ENCODE measurements around the gene PRODH2. TPM values are rescaled to one million over a fixed set of nuclear protein-coding genes. Genes with fewer than 3 reads are reported as not detected.

Gene PRODH2
- total and polyA plus RNA-seq, 10 of the 15 experiments (the other 5 are each of a cell fraction or from before 2014, with no cell fraction given) = 0.07 TPM; not detected in 9

GRCh38 chr19:35805526-35806102 is 7.0 kb downstream of the PRODH2 start:
- Histone ChIP-seq H3K9ac (ENCODE audit: control insufficient read depth, insufficient read depth, low read length) (no peak overlapping the region), H3K79me2 (ENCODE audit: control insufficient read depth, insufficient read depth, low read length) (no peaks in the 10 kb centered on the region), H2AFZ (ENCODE audit: control insufficient read depth, low read depth, low read length) (no peak overlapping the region), H3K9me3 (replicated peaks; ENCODE audit: control insufficient read depth, insufficient read depth, low read length) (no peaks in the 10 kb centered on the region), H3K27me3 (replicated peaks in 1 of 2; ENCODE audit: control insufficient read depth in 2 of 2, insufficient read depth in 2 of 2, low read length in 1 of 2) (no peaks in the 10 kb centered on the region; a peak in 1 of 4 replicates), H3K4me2 (ENCODE audit: control insufficient read depth, insufficient read depth) (no peak overlapping the region), H3K36me3 (ENCODE audit: control insufficient read depth in 2 of 2, insufficient read depth in 2 of 2, low read length in 1 of 2) (no peaks in the 10 kb centered on the region), H3K27ac (ENCODE audit: control insufficient read depth, insufficient read depth) (no peak overlapping the region), H4K20me1 (ENCODE audit: control insufficient read depth, insufficient read depth) (no peaks in the 10 kb centered on the region), H3K4me1 (ENCODE audit: control insufficient read depth, insufficient read depth, low read length) (no peaks in the 10 kb centered on the region), H3K4me3 (no peak overlapping the region)
- CTCF ChIA-PET = no interaction called here
- FAIRE-seq = no peak
- RAD21 ChIA-PET (ENCODE audit: unreplicated experiment) = no interaction called here
- SMC1A ChIA-PET (ENCODE audit: uncharacterized antibody, unreplicated experiment) = no interaction called here
- no peak for ATAC-seq
- in situ Hi-C loops (cut with MboI) = no loop called here
- POLR2A ChIA-PET = no interaction called here
- BruUV-seq (replicated peaks) = no TSS peak
- DNase-seq (ENCODE audit: low read depth, low spot score) = no peak
- intact Hi-C loops (cut with micrococcal nuclease; ENCODE audit: unreplicated experiment) = no loop called here
- WGBS (ENCODE audit: insufficient coverage, insufficient replicate concordance, low lambda C conversion rate, missing lambda C conversion rate) = 45% methylated on average over 5 of the region's 5 CpGs
- TF ChIP-seq MTA2 (IDR thresholded peaks at IDR 0.05; ENCODE audit: low read depth) (no peak), CEBPB (IDR thresholded peaks at IDR 0.05; ENCODE audit: borderline replicate concordance in 1 of 2, low read depth in 2 of 2, low read length in 2 of 2) (no peak), IRF4 (IDR thresholded peaks at IDR 0.05; ENCODE audit: low read depth, low read length) (no peak), NFYB (IDR thresholded peaks at IDR 0.05; ENCODE audit: insufficient read depth, low read depth, low read length) (no peak), BMI1 (IDR thresholded peaks at IDR 0.05; ENCODE audit: borderline replicate concordance) (no peak), PBX3 (IDR thresholded peaks at IDR 0.05; ENCODE audit: insufficient replicate concordance, low read depth, low read length) (no peak), MEF2B (IDR thresholded peaks at IDR 0.05; ENCODE audit: partially characterized antibody, poor library complexity, severe bottlenecking) (no peak), POLR2AphosphoS2 (IDR thresholded peaks at IDR 0.05; ENCODE audit: low read depth, low read length) (no peak), PAX5 (IDR thresholded peaks at IDR 0.05; ENCODE audit: borderline replicate concordance, low read depth, low read length) (no peak), CREB1 (IDR thresholded peaks at IDR 0.05; ENCODE audit: low read depth) (no peak), MLLT1 (IDR thresholded peaks at IDR 0.05) (no peak), EED (IDR thresholded peaks at IDR 0.05; ENCODE audit: low read depth) (no peak), MEF2A (IDR thresholded peaks at IDR 0.05; ENCODE audit: insufficient read depth, low read depth, low read length) (no peak), CTCF (IDR thresholded peaks at IDR 0.05 in 2 of 3, conservative IDR thresholded peaks at IDR 0.05 in 1 of 3; ENCODE audit: control insufficient read depth in 2 of 3, extremely low read depth in 1 of 3, insufficient read depth in 1 of 3, low read depth in 3 of 3, low read length in 3 of 3) (no peak), KLF5 (IDR thresholded peaks at IDR 0.05; ENCODE audit: partially characterized antibody) (no peak), NFXL1 (IDR thresholded peaks at IDR 0.05; ENCODE audit: borderline replicate concordance) (no peak), ZBTB11 (CRISPR knock-in tag; IDR thresholded peaks at IDR 0.05) (no peak)
